GM23248 (cell line): ENCODE results near the gene PKNOX2.

Source experiments
- EZH2 ChIP-seq: fragments of 200-600 bp; sonication (generic); IDR thresholded peaks from 2 replicates; pipeline ENCODE4 v1.6.1; 2018; ENCODE audit warnings: antibody characterized with exemption, mild to moderate bottlenecking; ENCODE audit not compliant: insufficient read depth, poor library complexity, severe bottlenecking
- EZH2phosphoT487 ChIP-seq: fragments of 200-600 bp; sonication (generic); IDR thresholded peaks from 2 replicates; pipeline ENCODE4 v1.6.1; 2018; ENCODE audit warnings: antibody characterized with exemption, moderate library complexity, mild to moderate bottlenecking, low read depth; ENCODE audit not compliant: insufficient read depth

DNA sequence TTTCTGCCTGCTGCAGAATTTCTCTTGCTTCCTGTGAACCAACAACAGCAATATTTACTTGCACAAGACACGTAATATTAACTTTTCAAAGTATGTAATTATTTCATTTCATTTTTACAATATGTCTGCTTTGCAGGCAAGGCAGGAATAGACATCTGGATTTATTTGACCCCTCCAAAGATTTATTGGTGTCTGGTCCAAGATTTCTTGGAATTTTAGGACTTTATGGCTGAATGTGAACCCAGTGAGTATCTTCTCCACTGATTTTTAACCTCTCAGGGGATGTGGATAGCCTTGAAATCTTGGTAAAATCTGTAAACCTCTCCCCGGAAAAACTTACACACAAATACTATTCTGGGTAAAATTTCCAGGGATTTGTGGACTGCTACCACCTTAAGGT, 61.5 kb downstream of the PKNOX2 start:
- TF ChIP-seq EZH2 (no peak), EZH2phosphoT487 (no peak)
